Measurements from ENCODE around the gene YKT6. TPM values are rescaled to one million over a fixed set of nuclear protein-coding genes. Genes with fewer than 3 reads are reported as not detected.

Gene YKT6
- total RNA-seq, 4 donors from 2014 or later: 46.6 to 80.1 (median 68.0) TPM

- H3K4me3 ChIP-seq: no peak overlapping the region
- 89% methylated on average over 5 of the region's 5 CpGs; no CpG with 5 or more reads in 1 of the 2 donors for WGBS, 2 donors (ENCODE audit: low coverage in 1 of 2)
- H3K4me1 ChIP-seq: no peaks in the 10 kb centered on the region
- intact Hi-C loops (cut with DNase I; ENCODE audit: low total_unique reads) (no loop called here), in situ Hi-C loops (cut with MboI; ENCODE audit: low pct_ligation_motif_present in 1 of 4, low pct_unique_long_range_greater_than_20kb in 1 of 4, low sequenced_read_pairs in 3 of 4) (no loop called here)
- no peak overlapping the region for H3K27ac ChIP-seq
- H3K27me3 ChIP-seq: no peaks in the 10 kb centered on the region
- TF ChIP-seq POLR2A (IDR thresholded peaks at IDR 0.05) (no peak), CTCF (IDR thresholded peaks at IDR 0.05) (no peak), POLR2AphosphoS5 (IDR thresholded peaks at IDR 0.05) (no peak)
- H3K36me3 ChIP-seq: no peaks in the 10 kb centered on the region
- DNase-seq: no peak
- no peaks in the 10 kb centered on the region for H3K9me3 ChIP-seq
Observed at GRCh38 chr7:44159824-44160630, 40.8 kb upstream of the YKT6 start.

- H3K27me3 ChIP-seq: no peaks in the 10 kb centered on the region
- no peaks in the 10 kb centered on the region for H3K9me3 ChIP-seq
- no peak for DNase-seq
- H3K4me1 ChIP-seq: no peaks in the 10 kb centered on the region
- TF ChIP-seq EP300 (IDR thresholded peaks at IDR 0.05; ENCODE audit: low read depth) (no peak), POLR2A (IDR thresholded peaks at IDR 0.05) (no peak), POLR2AphosphoS5 (IDR thresholded peaks at IDR 0.05) (no peak), CTCF (IDR thresholded peaks at IDR 0.05) (no peak)
- WGBS, 2 donors (ENCODE audit: low coverage in 1 of 2): 100% methylated on average over 2 of the region's 2 CpGs; no CpG with 5 or more reads in 1 of the 2 donors
- in situ Hi-C loops (cut with MboI; ENCODE audit: low pct_ligation_motif_present in 1 of 4, low pct_unique_long_range_greater_than_20kb in 1 of 4, low sequenced_read_pairs in 3 of 4) (no loop called here), intact Hi-C loops (cut with DNase I; ENCODE audit: low total_unique reads) (no loop called here)
- no peaks in the 10 kb centered on the region for H3K36me3 ChIP-seq
- no peak overlapping the region for H3K27ac ChIP-seq
- H3K4me3 ChIP-seq: no peak overlapping the region
Observed at GRCh38 chr7:44161371-44161770, 39.4 kb upstream of the YKT6 start.

- H3K4me3 ChIP-seq: no peak overlapping the region
- in situ Hi-C loops (cut with MboI; ENCODE audit: low pct_ligation_motif_present in 1 of 4, low pct_unique_long_range_greater_than_20kb in 1 of 4, low sequenced_read_pairs in 3 of 4) (no loop called here), intact Hi-C loops (cut with DNase I; ENCODE audit: low total_unique reads) (no loop called here)
- no peaks in the 10 kb centered on the region for H3K36me3 ChIP-seq
- DNase-seq: no peak
- H3K27me3 ChIP-seq: no peaks in the 10 kb centered on the region
- no peaks in the 10 kb centered on the region for H3K4me1 ChIP-seq
- TF ChIP-seq POLR2A (IDR thresholded peaks at IDR 0.05) (no peak), POLR2AphosphoS5 (IDR thresholded peaks at IDR 0.05) (no peak), EP300 (IDR thresholded peaks at IDR 0.05; ENCODE audit: low read depth) (no peak), CTCF (IDR thresholded peaks at IDR 0.05) (no peak)
- 84 to 100% methylated on average over 2 to 4 of the region's 4 CpGs for WGBS, 2 donors (ENCODE audit: low coverage in 1 of 2)
- H3K9me3 ChIP-seq: no peaks in the 10 kb centered on the region
- no peak overlapping the region for H3K27ac ChIP-seq
Observed at GRCh38 chr7:44162179-44162578, 38.6 kb upstream of the YKT6 start.

GRCh38 chr7:44162785-44163395, 37.9 kb upstream of the YKT6 start:
- no peak for TF ChIP-seq POLR2A (IDR thresholded peaks at IDR 0.05)
- no peak for TF ChIP-seq POLR2AphosphoS5 (IDR thresholded peaks at IDR 0.05)
- no peak for TF ChIP-seq EP300 (IDR thresholded peaks at IDR 0.05; ENCODE audit: low read depth)
- TF ChIP-seq CTCF (IDR thresholded peaks at IDR 0.05): no peak
- no peaks in the 10 kb centered on the region for H3K36me3 ChIP-seq
- no peaks in the 10 kb centered on the region for H3K4me1 ChIP-seq
- no peak overlapping the region for H3K27ac ChIP-seq
- intact Hi-C loops (cut with DNase I; ENCODE audit: low total_unique reads): no loop called here
- DNase-seq: no peak
- no peaks in the 10 kb centered on the region for H3K9me3 ChIP-seq
- WGBS, 2 donors (ENCODE audit: low coverage in 1 of 2): 73% methylated on average over 1 of the region's 1 CpG; no CpG with 5 or more reads in 1 of the 2 donors
- no peak overlapping the region for H3K4me3 ChIP-seq
- in situ Hi-C loops (cut with MboI; ENCODE audit: low pct_ligation_motif_present in 1 of 4, low pct_unique_long_range_greater_than_20kb in 1 of 4, low sequenced_read_pairs in 3 of 4): no loop called here
- H3K27me3 ChIP-seq: no peaks in the 10 kb centered on the region

Data from transverse colon (tissue), 4 donors.